ENCODE measurements around the gene OBSCN.

The OBSCN gene

GRCh38 chr1:228405979-228406228 is 198.1 kb downstream of the OBSCN start:
- peaks cover 69% of the 10 kb centered on the region for H3K79me2 ChIP-seq (ENCODE audit: insufficient read depth, low read length)

GRCh38 chr1:228407106-228408040 is 199.5 kb downstream of the OBSCN start:
- Histone ChIP-seq H3K9me2 (replicated peaks; ENCODE audit: low read depth, low read length) (no peaks in the 10 kb centered on the region), H3F3A (ENCODE audit: low read depth) (no peaks in the 10 kb centered on the region), H2AFZ (ENCODE audit: low read length) (peak overlapping the region; percentile 62; the same call in 1 of the 2 replicates), H3K4me1 (ENCODE audit: insufficient read depth, low read length, poor library complexity, severe bottlenecking) (peaks cover 47% of the 10 kb centered on the region), H3K9me3 (ENCODE audit: insufficient read depth, low read depth, low read length) (no peaks in the 10 kb centered on the region), H3K4me3 (ENCODE audit: low read length, poor library complexity, severe bottlenecking) (peak overlapping the region; percentile 86), H3K36me3 (ENCODE audit: insufficient read depth, low read length) (no peaks in the 10 kb centered on the region), H4K20me1 (ENCODE audit: insufficient read depth, low read length, poor library complexity, severe bottlenecking) (peaks cover 41% of the 10 kb centered on the region), H3K27me3 (ENCODE audit: insufficient read depth, low read length, poor library complexity, severe bottlenecking) (no peaks in the 10 kb centered on the region), H3K9ac (ENCODE audit: low read depth, low read length, poor library complexity, severe bottlenecking) (peak overlapping the region; percentile 72), H3K79me2 (ENCODE audit: insufficient read depth, low read length) (peaks cover 55% of the 10 kb centered on the region), H3K4me2 (ENCODE audit: low read depth, low read length, poor library complexity, severe bottlenecking) (peak overlapping the region; percentile 84)
- TF ChIP-seq CTCF (conservative IDR thresholded peaks at IDR 0.05; ENCODE audit: low read length) (no peak), EZH2phosphoT487 (IDR thresholded peaks at IDR 0.05; ENCODE audit: borderline replicate concordance) (no peak)

More at GRCh38 chr1:228405979-228406228, 198.1 kb downstream of the OBSCN start:
- peaks cover 8% of the 10 kb centered on the region; the same call in 1 of the 2 replicates for H3K36me3 ChIP-seq (ENCODE audit: insufficient read depth, low read length)
- H3K9me3 ChIP-seq (ENCODE audit: insufficient read depth, low read depth, low read length): no peaks in the 10 kb centered on the region
- TF ChIP-seq EZH2phosphoT487 (IDR thresholded peaks at IDR 0.05; ENCODE audit: borderline replicate concordance) (no peak), CTCF (conservative IDR thresholded peaks at IDR 0.05; ENCODE audit: low read length) (no peak)
- H3F3A ChIP-seq (ENCODE audit: low read depth): no peaks in the 10 kb centered on the region
- no peaks in the 10 kb centered on the region for H3K27me3 ChIP-seq (ENCODE audit: insufficient read depth, low read length, poor library complexity, severe bottlenecking)
- H2AFZ ChIP-seq (ENCODE audit: low read length): peak overlapping the region; percentile 71; the same call in 1 of the 2 replicates
- no peaks in the 10 kb centered on the region for H3K9me2 ChIP-seq (replicated peaks; ENCODE audit: low read depth, low read length)
- peak overlapping the region; percentile 90 for H3K9ac ChIP-seq (ENCODE audit: low read depth, low read length, poor library complexity, severe bottlenecking)
- H3K4me1 ChIP-seq (ENCODE audit: insufficient read depth, low read length, poor library complexity, severe bottlenecking): peaks cover 53% of the 10 kb centered on the region
- H3K4me3 ChIP-seq (ENCODE audit: low read length, poor library complexity, severe bottlenecking): peak overlapping the region; percentile 91
- peaks cover 55% of the 10 kb centered on the region for H4K20me1 ChIP-seq (ENCODE audit: insufficient read depth, low read length, poor library complexity, severe bottlenecking)
- H3K4me2 ChIP-seq (ENCODE audit: low read depth, low read length, poor library complexity, severe bottlenecking): peak overlapping the region; percentile 97

- H3K36me3 ChIP-seq (ENCODE audit: insufficient read depth, low read length): no peaks in the 10 kb centered on the region
- peak overlapping the region; percentile 86 for H3K4me3 ChIP-seq (ENCODE audit: low read length, poor library complexity, severe bottlenecking)
- no peaks in the 10 kb centered on the region for H3F3A ChIP-seq (ENCODE audit: low read depth)
- peak overlapping the region; percentile 84 for H3K4me2 ChIP-seq (ENCODE audit: low read depth, low read length, poor library complexity, severe bottlenecking)
- peak overlapping the region; percentile 72 for H3K9ac ChIP-seq (ENCODE audit: low read depth, low read length, poor library complexity, severe bottlenecking)
- peaks cover 41% of the 10 kb centered on the region for H3K4me1 ChIP-seq (ENCODE audit: insufficient read depth, low read length, poor library complexity, severe bottlenecking)
- H3K9me2 ChIP-seq (replicated peaks; ENCODE audit: low read depth, low read length): no peaks in the 10 kb centered on the region
- H3K79me2 ChIP-seq (ENCODE audit: insufficient read depth, low read length): peaks cover 46% of the 10 kb centered on the region
- H2AFZ ChIP-seq (ENCODE audit: low read length): no peak overlapping the region
- H4K20me1 ChIP-seq (ENCODE audit: insufficient read depth, low read length, poor library complexity, severe bottlenecking): peaks cover 32% of the 10 kb centered on the region
- H3K27me3 ChIP-seq (ENCODE audit: insufficient read depth, low read length, poor library complexity, severe bottlenecking): no peaks in the 10 kb centered on the region
- no peaks in the 10 kb centered on the region for H3K9me3 ChIP-seq (ENCODE audit: insufficient read depth, low read depth, low read length)
- TF ChIP-seq CTCF (conservative IDR thresholded peaks at IDR 0.05; ENCODE audit: low read length): no peak
Observed at GRCh38 chr1:228408041-228408868, 200.4 kb downstream of the OBSCN start.
